Erythroblast (primary cell): ENCODE data around the gene CUX1.

Source experiments
- GATA1 ChIP-seq: IDR thresholded peaks from 2 replicates; pipeline ENCODE4 v1.6.1; 2011; ENCODE audit warnings: low read depth, mild to moderate bottlenecking, control low read depth, low read length, moderate library complexity
- POLR2A ChIP-seq: IDR thresholded peaks from 2 replicates; pipeline ENCODE4 v1.6.1; 2011; ENCODE audit warnings: mild to moderate bottlenecking, low read length

- TF ChIP-seq POLR2A: no peak
- no peak for TF ChIP-seq GATA1
These were observed 419.3 kb downstream of the CUX1 start for GRCh38 chr7:102236592-102237287.
